Measurements from ENCODE around the gene TUBGCP2.
A peak's percentile ranks its signal among the peaks of the same experiment; 100 is the strongest.
"Not testable (repeated sequence)": the region's sequence is repeated elsewhere in the genome, so short reads cannot be mapped to it uniquely, and the experiment has no call there.

The TUBGCP2 gene

DNA sequence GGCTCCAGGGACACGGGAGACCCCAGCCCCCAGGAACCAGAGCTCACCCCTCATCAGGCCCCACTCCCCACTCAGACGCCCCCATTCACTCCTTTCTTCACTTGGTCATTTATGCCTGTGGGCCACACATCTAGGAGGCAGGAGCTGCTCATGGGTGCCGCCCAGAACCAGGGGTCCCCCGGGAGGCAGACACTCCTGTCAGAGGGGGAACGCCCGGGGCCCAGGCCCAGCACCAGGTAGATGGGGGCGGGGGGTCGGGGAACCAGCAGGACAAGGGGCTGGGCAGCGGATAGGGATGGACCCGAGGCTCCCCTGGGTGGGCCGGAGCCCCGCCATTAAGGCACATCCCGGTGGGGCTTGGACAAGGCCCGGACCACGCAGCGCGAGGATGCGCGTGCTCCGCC, 16.2 kb upstream of the TUBGCP2 start:
- no peak for DNase-seq (ENCODE audit: low read depth)

DNA sequence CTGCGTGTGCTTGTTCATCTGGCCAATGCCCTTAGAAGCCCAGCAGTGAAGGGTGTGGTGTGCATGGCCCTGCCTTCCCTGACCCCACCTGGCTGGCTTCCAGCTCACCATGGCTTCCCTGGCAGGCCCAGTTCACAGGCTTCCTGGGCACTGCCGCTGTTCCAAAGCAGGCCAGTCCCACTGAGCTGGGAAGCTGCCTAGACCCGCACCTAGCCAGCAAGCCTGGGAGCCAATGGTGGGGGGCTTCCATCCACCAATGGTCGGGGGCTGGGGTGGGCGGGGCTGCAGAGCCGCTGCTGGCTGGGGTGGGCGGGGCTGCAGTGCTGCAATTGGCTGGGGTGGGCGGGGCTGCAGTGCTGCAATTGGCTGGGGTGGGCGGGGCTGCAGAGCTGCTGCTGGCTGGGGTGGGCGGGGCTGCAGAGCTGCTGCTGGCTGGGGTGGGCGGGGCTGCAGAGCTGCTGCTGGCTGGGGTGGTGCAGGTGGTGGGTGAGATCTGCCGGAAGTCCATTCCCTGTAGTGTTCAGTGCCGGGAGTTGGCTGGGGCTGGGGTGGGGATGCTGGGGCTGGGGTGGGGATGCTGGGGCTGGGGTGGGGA, 15.6 kb upstream of the TUBGCP2 start:
- DNase-seq (ENCODE audit: low read depth) = peak; percentile 71

DNA sequence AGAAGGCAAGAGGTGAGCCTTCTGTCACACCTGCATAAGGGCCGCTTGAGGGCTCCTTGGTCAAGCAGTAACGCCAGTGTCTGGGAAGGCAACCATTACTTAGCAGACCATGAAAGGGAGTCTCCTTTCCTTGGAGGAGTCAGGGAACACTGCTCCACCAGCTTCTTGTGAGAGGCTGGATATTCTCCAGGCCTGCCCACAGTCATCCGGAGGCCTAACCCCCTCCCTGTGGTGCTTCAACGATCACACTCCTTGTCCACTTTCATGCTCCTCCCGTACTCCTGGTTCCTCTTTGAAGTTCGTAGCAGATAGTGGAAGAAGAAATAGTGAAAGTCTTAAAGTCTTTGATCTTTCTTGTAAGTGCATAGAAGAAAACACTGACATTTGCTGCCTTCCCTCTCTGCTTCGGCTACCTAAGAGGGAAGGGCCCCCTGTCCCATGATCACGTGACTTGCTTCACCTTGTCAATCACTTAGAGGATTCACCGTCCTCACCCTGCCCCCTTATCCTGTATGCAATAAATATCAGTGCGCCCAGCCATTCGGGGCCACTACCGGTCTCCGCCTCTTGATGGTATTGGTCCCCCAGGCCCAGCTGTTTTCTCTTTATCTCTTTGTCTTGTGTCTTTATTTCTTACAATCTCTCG, 13.5 kb upstream of the TUBGCP2 start:
- not testable (repeated sequence) for DNase-seq (ENCODE audit: low read depth)

DNA sequence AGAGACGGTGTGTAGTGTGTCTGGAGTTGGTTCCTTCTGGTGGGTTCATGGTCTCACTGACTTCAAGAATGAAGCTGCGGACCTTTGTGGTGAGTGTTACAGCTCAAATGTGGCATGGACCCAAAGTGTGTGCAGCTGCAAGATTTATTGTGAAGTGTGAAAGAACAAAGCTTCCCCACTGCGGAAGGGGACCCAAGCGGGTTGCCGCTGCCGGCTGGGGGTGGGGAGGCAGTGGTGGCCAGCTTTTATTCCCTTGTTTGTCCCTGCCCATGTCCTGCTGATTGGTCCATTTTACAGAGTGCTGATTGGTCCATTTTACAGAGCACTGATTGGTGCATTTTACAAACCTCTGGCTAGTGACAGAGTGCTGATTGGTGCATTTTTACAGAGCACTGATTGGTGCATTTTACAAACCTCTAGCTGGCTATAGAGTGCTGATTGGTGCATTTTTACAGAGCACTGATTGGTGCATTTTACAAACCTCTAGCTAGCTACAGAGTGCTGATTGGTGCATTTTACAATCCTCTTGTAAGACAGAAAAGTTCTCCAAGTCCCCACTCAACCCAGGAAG, 12.3 kb upstream of the TUBGCP2 start:
- not testable (repeated sequence) for DNase-seq (ENCODE audit: low read depth)

DNA sequence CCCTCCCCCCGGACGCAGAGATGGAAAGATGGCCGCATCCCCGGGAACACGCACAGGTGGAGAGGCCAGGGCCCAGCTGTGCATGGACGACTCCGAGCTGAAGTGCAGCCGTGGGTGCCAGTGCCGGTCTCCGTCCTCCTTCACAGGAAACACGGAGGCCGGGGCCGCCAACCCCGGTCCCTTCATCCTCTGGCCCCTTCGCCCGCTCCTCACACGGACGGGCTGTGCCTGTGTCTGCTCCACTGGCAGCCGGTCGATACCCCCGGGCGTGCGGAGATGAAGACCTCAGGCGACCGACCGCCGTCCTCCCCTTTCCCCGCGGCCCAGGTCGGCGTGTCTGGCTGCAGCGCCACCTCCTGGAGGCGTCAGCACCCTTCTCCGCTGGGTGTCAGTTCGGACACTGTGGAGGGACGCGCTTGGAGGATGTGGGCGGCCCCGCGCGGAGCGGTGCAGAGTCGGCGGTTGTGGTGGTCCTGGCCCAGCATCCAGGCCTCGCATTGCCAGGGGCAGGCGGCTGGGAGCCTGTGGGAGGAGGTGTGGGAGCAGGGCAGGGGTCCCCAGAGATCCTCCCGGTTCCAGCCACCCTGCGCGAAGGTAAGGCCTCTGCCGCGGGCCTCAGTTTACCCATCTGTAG, 9.9 kb upstream of the TUBGCP2 start:
- DNase-seq (ENCODE audit: low read depth) = peak; percentile 52

DNA sequence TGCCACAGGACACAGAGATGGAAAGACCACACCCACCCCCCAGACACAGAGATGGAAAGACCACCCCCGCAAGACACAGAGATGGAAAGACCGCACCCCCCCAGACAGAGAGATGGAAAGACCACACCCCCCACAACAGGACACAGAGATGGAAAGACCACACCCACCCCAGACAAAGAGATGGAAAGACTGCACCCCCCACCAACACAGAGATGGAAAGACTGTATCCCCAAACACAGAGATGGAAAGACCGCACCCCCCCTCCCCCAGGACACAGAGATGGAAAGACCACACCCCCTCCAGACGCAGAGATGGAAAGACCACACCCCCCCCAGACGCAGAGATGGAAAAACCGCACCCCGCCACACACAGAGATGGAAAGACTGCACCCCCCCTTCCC, 8.1 kb upstream of the TUBGCP2 start:
- DNase-seq (ENCODE audit: low read depth) = no peak

DNA sequence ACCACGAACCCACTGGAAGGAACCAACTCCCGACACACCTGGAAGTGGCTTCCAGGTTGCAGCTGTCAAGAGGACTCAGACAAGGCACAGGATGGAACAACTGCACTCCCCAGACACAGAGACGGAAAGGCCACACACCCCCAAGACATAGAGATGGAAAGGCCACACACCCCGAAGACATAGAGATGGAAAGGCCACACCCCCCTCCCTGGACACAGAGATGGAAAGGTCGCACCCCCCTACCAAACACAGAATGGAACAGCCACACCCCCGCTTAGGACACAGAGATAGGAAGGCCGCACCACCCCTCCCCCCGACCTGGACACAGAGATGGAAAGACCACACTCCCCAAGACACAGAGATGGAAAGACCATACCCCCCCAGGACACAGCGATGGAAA, 7.6 kb upstream of the TUBGCP2 start:
- no peak for DNase-seq (ENCODE audit: low read depth)

DNA sequence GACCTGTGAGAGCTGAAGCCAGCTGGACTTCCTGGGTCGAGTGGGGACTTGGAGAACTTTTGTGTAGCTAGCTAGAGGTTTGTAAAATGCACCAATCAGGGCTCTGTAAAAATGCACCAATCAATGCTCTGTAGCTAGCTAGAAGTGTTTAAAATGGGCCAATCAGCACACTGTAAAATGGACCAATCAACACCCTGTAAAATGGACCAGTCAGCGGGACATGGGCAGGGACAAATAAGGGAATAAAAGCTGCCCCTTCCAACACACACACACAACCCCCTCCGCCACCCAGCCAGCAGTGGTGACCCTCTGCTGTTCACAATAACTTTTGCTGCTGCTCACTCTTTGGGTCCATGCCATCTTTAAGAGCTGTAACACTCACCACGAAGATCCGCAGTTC, 7.2 kb upstream of the TUBGCP2 start:
- peak; percentile 32 for DNase-seq (ENCODE audit: low read depth)

DNA sequence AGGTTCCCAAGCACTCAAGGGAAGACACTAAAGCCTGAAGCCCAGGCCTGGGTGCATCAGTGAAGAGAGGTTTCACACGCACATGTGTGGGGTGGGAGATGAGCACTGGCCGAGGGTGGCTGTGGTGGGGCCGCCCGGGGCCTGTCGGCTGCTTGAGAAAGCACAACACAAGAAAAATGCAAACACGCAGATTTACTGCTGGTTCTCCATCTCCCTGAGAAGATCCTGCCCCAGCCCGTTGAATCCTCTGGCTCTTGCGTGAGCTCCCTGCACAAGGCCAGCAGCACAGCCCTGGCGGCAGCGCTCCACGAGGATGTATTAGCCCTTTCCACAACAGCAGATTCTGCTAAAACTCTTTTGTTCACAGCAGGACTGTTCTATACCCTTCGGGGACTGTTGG, 6.2 kb upstream of the TUBGCP2 start:
- DNase-seq (ENCODE audit: low read depth) = no peak

DNA sequence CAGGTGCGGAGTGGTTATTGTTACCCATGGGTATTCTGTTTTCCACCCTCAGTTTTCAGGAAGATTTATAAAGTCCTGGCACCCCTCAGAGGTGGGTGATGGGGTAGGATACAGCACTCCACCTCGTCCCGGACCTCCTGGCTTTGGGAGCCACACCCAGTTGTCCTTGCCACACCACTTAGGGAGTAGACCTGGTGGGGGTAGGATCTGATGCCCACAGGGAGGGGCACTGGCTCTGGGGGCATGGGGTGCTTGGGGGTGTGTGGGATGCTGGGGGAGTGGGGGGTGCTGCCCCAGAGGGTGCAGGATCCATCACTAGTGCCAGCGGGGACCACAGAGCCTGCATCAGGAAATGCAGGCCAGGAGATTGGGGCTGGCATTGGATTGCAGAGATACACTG, 4.5 kb upstream of the TUBGCP2 start:
- DNase-seq (ENCODE audit: low read depth) = no peak

DNA sequence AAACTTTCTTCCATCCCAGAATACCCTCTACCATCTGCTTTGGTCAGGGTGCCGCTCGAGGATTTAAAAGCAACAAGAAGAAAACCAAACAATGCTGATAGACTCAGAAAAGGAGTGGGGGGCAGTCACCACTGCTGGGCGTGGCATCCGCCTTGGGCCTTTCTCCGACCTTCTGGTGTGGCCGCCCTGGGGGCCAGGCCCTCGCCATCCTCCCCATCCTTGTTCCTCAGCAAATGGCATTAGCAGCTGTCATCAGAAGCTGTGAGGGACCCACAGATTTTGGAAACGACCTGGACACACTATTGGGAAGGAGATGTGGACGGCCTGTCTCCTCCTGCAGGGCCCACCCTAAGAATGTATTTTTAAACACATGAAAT, 4.1 kb upstream of the TUBGCP2 start:
- no peak for DNase-seq (ENCODE audit: low read depth)

DNA sequence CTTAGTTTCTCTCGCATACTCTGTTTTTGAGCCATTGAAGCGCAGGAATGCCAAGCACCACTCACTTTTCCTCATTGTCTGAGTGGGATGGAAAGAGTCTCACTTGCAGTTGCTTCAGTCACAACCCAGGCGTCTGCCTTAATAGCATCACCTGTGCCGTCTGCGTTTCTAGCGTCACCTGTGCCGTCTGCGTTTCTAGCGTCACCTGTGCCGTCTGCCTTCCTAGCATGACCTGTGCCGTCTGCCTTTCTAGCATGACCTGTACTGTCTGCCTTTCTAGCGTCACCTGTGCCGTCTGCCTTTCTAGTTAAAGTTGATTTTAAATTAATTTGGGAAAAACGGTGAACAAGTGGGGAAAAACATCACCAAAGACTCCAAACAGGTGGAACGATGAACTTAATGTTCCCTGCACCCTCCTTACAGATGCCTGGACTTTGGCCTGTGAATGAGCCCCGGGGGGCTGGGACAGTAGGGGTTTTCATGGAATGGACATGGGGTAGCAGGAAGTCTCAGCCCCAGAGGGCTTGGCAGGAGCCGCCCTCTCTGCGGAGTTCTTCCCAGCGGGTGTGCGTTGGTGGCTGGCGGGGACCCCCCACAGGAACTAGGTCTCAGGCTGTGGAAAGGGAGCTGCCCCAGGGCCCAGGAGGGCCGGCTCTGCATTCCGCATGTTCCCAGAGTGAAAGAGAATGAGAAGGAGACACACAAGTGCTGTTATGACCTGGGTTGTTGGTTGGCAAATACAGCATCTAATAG, 3.5 kb upstream of the TUBGCP2 start:
- DNase-seq (ENCODE audit: low read depth) = no peak

DNA sequence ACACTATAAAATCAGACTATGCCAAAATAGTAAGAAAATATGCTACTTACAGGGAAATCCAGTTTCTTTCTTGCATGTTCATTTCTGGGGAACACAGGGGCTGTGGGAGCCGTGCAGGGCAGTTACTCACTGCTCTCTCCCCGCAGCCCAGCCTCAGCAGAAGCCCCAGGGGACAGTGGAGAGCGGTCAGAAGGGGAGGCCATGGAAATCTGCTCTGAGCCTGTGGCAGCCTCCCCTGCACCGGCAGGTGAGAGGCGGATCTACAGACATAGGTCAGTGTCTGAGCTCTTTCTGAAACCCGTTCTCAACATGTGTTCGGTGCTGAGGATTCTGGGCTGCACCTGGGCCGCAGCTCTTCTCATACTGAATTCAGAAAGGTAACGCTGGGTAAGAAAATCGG, 2.9 kb upstream of the TUBGCP2 start:
- DNase-seq (ENCODE audit: low read depth) = no peak

DNA sequence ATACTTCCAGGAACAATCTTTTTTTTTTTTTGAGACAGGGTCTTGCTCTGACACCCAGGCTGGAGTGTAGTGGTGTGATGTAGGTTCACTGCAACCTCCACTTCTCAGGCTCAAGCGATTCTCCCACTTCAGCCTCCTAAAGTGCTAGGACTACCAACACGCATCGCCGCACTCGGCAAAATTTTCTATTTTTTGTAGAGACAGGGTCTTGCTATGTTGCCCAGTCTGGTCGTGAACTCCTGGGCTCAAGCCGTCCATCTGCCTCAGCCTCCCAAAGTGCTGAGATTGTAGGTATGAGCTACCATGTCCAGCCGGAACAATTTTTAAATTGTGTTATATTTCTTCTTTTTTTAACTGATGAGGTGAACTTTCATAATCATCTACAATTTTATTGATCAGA, 2.1 kb upstream of the TUBGCP2 start:
- no peak for DNase-seq (ENCODE audit: low read depth)

DNA sequence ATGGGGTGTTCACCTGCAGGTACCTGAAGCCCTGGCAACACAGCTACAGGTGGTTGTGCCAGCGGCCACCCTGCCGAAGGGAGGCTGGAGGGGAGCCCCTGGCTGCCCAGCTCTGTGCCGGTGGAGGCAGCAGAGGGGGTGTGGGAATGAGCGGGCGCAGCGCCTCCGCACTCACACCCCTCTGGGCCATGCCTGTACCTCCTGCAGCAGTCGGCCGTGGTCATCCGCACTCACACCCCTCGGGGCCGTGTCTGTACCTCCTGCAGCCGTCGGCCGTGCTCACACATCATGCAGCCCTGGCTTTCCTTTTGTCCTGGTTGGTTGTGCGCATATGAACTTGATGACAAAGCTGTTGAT, 1.7 kb upstream of the TUBGCP2 start:
- DNase-seq (ENCODE audit: low read depth) = no peak

DNA sequence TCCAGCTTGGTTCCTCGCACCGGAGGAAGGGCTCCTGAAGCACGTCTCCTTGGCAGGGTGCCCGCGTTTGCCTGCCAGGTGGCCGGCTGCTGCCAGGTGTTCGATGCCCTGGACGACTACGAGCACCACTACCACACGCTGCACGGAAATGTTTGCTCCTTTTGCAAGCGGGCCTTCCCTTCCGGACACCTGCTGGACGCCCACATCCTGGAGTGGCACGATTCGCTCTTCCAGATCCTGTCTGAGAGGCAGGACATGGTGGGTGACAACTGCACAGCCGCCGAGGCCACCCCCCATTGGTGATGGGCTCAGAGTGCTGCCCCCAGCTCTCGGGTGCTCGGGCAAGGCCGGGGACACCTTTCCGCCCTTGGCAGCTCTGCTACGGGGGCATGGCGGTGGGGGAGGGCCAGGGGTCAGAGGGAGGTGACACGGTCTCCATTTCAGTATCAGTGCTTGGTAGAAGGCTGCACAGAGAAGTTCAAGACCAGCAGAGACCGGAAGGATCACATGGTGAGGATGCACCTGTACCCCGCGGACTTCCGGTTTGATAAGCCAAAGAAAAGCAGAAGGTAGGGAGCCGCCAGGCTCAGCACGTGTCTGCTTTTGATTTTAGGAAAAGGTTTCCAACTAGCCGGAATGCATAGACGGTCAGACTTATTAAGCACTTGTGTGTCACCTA, 1.2 kb upstream of the TUBGCP2 start:
- DNase-seq (ENCODE audit: low read depth) = no peak

DNA sequence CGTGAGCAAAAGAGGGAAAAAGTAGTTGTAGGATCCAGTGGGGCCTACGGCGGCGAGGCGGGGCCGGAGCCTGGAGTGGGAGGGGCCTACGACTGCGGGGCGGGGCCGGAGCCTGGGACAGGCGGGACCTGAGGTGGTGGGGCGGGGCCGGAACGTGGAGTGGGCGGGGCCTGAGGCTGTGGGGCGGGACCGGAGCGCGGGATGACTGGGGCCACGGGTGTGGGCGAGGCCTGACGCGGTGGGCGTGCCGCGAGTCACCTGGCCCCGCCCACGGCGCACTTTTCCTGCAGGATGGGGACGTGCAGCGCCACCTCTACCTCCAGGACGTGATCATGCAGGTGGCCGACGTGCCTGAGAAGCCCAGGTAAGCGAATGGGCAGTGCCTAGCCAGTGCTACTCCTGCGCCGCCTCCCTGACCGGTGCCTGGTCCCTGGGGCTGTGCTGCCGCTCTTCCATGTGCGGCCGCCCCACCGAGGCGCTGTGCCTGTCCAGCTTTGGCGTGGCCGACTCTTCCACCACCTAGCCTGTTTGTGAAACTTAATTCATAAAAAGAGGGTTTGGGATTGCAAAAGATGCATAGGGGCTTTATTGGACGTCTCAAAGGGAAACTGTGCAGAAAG, 538 bp upstream of the TUBGCP2 start:
- DNase-seq (ENCODE audit: low read depth) = peak; percentile 90

DNA sequence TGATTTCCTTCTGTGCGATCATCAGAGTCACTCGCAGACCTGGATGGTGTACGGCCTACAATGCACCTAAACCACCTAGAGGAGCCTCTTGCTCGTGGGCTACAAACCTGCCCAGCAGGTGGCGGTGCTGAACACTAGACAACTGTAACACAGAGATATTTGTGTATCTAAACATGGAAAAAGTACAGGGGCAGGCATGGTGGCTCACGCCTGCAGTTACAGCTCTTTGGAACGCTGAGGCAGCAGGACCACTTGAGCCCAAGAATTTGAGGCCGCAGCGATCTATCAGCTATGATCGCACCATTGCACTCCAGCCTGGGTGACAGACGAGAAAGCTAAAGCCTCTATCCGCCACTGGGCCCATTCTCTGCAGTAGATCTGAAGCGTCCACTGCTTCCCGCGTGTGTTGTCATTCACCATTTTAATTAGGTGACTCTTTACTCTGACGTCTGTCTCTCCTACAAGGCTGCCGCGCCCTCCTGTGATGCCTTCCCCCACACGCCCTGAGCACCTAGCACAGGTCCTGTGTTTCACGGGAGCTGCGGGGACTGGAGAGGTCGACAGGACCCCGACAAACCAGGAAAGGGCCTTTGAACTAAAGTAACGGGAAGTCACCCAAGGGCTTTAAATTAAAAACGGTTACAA, 774 bp downstream of the TUBGCP2 start:
- DNase-seq (ENCODE audit: low read depth) = peak; percentile 57

DNA sequence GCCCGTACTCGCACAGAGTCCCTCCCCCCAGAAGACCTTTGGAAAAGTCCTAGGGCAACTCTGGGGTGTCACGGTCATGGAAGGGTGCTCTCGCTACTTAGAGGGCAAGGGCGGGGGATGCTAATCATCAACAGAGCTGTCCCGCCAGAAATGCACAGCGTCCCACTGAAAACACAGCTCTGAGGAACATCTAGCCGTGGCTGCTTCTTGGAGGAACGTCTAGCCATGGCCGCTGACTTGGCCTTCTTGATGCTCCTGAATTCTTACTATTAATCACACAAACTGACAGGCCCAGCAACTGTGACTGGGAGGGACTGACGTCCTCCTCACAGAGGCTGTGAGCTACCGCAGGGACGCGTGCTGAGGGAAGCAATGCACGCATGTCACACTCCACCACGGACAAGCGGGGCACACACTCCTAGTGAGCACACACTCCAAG, 1.7 kb downstream of the TUBGCP2 start:
- no peak for DNase-seq (ENCODE audit: low read depth)

DNA sequence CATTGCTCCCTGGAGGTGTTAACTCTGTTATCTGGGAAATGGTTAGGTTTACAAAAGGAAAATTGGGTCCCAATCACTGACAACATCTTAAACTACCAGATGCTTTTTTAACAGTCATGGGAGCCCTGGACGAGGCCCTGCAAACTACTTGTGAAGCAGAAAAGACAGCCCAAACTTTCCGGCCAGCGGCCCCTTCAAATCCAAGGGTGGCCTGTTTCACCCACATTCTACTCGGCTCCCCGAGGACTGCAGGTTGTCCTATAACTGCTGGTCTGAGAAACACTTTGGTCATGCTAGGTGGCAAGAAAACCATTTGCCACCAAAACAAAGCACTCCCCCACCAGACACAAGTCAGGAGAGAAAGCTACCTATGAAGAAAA, 2.6 kb downstream of the TUBGCP2 start:
- DNase-seq (ENCODE audit: low read depth) = no peak

DNA sequence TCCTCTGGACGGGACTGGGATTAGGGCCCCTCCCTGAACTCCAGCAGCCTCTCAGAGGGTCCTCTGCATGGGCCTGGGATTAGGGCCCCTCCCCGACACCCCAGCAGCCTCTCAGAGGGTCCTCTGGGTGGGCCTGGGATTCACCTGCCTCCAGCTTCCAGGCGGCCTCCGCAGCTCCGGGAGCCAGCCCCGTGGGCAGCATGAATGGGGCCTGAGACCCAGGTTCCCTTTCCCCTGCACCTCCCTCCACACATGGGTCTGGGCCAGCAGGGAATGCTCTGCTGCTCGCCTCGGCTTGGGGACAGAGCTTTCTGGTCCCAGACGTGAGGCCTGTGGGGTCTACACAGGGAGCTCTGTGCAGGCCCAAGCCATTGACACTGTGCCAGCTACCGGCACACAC, 5.5 kb downstream of the TUBGCP2 start:
- DNase-seq (ENCODE audit: low read depth) = no peak

Data from EH (cell line).